Glomerular visceral epithelial cell (primary cell): Measurements from ENCODE around the gene MACROD2.

ENCODE experiments used
- DNase-seq: peaks from one replicate; pipeline ENCODE4 v3.0.0-alpha.2; 2016; ENCODE audit errors: extremely low spot score

The MACROD2 gene

DNA sequence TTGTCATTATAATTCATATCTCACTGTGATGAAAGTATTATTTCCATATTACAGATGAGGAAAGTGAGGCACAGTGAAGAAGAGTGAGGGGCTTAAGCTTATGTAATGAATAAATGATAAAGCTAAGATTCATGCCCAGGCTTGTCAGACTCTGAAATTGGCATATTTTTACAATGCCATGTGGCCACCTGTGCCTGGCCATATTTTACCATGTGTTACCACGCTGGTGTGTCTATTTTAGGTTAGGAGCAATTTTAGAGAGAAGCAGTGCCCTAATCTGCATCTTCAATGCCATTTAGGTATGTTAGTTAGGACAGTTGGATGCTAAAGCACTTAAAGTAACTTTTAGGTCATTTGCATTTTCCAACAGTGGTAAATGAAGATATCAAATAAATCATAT is 530.1 kb downstream of the MACROD2 start:
- no peak for DNase-seq

DNA sequence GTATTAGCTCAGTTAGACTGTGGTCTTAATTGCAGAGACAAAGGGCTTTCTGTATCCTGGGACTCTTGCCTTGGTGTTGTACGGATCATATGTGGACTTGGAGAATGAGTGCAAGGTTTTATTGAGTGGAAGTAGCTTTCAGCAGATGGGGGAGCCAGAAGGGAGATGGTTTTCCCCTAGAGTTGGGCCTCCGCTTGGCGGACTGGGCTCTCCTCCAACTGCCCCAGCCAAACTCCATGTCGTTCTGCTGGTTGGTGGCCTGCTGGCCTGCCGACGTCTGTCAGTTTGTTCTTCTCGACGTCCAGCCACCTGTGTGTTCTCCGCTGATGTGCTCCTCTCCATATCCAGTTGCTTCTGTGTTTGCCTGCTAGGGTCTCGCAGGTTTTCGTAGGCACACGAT is 531.6 kb downstream of the MACROD2 start:
- DNase-seq = no peak

DNA sequence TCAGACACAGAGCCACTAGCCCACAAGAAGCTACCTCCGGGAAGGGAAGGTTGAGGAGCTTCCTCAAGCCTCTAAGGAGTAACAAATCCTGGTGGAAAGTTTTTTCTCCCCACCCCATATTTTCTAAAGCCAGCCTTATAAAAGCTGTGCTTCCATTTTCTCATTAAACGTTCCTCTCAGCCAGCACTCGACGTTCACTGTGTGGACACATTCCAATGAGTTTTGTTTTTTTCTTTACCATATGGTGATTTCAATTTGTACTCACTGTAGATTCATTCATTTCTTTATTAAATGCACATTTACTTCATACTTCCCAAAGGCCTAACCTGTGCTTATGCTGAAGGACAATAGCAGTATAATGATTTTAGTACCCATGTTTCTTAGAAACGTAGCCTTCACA is 536.5 kb downstream of the MACROD2 start:
- DNase-seq = no peak

DNA sequence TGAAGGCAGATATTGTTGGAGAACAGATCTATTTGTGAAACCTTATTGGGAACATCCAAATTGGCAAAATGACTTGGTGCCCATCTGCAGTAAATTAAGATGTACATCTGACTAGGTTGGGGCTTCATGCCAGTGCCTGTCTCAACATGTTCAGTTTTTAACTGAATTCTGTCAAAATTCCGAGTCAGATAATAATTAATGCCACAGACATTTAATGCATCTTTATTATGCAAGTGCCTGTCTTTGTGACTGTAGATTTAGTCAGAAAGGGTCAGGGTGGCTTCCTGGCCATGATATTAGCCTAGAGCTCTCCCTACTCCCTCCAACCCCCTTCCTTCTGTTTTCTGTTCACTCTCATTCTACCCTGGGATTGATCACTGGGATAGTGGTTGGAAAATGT is 541.4 kb downstream of the MACROD2 start:
- no peak for DNase-seq

DNA sequence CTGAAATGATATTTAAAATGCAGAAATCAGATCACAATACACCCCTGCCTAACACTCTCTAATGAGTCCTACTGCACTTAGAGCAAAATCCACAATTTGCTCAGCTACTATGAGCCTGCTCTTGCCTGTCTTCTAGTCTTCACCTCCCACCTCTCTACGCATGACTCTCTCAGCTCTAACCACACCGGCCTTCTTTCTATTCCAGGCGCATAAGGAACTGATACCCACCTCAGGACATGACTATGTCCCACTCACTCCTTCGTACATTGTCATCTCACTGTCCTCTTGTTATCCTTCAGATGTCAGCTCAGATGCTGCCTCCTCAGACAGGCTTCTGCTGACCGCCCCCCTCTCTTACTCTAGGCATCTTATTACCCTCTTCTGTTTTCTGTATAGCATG is 543.1 kb downstream of the MACROD2 start:
- DNase-seq = no peak

DNA sequence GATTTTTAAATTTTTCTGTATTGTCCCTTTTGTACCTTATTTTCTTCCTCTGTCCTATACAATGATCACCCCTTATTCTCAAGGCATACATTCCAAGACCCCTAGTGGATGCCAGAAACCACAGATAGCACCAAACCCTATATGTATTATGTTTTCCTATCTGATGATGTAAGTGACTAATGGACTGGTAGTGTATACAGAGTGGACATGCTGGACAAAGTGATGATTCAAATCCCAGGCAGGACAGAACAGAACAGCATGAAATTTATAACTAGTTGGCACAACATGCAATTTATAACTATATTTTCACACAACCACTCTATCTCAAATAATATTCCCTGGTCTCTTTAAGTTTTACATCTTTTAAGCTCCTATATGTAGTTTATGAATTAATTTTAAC is 547.7 kb downstream of the MACROD2 start:
- no peak for DNase-seq

DNA sequence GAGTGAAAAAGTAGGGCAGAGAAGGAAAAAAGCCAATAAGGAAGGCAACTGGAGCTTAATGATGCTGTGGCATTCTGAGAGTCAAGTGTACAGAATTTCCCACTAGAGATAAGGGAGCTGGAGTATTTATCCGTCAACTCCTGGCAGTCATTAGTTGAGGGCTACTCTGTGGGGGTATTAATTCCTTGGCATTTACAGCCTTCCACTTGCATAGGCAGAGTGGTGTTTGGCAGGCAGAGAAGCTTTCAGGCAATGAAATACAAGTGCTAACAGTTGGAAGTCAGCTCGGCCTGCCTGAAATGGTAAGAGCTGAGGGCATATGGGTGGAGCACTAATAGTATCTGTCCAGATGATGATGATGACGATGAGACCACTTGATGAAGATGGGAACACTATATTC is 549.4 kb downstream of the MACROD2 start:
- DNase-seq = no peak

DNA sequence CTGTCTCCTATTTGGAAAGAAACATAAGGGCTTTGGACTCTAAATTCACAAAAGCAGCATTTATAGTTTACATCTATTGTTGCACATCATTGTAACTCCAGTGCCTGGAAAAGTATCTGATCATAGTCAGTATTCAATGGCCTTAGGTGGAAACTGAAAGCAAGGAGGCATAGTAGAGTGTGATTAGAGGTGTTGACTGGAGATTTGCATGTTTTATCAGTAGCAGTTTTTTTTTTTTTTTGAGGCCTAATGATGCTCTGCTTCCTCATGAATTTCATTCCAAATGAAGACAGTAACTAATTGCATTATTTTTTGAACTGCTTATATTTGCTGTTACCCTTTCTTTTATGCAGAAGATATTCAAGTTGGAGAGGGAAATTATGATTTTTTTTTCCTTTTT is 555.3 kb downstream of the MACROD2 start:
- DNase-seq = no peak

DNA sequence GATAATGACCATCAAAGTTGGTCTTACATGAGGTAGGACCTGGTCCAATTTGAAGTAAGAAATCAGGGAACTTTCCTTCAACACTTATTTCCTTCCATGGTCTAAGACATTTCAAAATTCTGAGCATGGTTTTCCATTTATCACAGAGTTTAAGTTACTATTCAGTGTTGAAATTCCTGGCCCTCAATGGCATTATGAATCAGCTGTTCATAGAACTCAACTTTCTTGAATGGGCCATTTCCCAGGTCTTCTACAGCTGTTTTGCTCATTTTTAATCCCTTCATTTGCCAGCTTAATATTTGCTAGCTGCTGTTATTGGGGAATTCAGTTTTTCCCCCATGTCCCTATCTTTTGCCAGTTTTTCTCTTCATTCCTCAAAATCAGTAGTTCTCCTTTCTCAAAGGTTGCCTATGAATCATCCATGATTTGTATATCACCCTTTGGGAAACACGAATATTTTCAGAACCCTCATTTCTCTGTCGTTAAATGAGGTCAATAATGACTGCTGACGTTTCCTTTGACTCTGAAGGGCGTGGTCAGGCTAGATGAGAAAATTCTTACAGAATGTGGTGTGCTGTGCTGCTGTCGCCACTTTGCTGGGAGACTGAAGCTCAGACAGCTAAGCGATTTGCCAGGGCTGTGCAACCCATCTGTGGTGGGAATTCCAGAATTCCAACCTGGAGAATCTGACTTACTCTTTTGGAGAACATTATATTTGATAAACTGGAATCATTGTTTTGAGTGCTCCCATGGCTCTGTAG is 558.6 kb downstream of the MACROD2 start:
- no peak for DNase-seq

DNA sequence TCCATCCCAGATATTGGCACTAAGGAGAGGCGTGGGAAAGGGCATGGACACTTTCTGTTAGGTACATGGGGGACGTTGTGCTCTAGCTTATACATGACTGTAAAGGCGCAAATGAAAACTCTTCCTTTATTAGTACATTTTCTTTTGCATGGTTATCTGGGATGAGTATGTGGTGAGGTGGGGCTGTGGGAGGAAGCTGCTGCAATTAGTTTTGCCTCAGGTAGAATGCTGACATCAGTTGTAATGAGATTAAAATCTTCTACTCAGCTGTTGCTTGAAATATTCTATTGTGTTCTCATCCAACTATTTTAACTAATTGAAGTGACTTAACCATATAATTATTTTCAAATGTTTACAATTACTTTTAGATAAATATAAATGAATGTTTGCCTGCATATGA is 560.4 kb downstream of the MACROD2 start:
- DNase-seq = no peak

DNA sequence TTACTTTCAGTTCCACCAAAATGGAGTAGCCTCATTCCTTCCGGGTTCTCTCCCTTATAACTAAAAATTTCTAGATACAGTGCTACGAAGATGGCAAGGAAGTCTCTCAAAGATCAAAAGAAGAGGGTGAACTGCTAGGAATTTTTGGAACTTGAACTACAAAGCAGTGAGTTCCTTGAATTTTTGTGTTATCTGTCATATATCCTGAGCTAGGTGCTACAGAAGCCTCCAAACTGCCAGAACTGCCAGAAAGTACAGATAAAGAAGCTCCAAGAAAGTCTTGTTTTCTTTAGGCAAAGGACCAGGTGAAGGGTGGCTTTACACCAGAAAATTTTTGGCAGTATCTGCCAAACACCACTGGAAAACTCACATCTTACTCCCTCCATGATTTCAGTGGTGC is 560.9 kb downstream of the MACROD2 start:
- no peak for DNase-seq

DNA sequence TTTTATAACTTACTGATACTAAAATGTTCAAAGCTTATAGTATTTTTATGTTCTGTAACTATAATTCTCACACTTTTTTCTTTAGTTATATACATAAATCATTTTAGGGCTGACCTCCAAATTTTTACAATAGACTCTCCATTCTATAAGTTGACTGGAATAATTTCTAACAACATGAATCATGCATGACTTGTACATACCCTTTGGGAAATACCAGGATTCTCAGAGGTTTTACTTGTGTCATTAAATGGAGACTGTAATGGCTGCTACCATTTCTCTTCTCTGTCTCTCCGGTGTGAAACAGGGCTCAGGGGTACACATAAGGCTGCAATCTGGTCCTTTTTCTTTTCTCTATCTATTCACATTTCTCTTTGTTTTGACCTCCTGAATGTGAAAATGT is 564.3 kb downstream of the MACROD2 start:
- DNase-seq = no peak

DNA sequence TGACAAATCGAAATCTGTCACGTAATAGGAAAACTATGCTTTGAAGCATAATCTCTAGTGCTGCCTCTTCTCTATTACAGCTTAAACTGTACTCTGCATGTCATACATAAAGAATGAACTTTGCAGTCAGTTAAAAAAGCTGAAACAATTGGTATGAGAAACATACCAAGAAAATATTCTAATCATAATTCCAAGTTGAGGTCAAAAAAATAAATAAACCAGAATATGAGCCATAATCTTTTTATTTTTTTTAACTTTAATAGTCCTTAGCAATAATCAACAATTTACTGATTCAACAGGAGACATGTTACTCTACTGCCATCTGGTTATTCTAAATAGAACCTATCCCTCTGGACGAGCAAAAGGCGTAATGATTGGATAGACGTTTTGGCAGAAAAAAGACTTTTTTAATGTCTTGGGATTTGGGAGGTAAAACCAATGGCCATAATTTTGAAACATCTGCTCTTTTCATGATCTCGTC is 566.5 kb downstream of the MACROD2 start:
- no peak for DNase-seq

DNA sequence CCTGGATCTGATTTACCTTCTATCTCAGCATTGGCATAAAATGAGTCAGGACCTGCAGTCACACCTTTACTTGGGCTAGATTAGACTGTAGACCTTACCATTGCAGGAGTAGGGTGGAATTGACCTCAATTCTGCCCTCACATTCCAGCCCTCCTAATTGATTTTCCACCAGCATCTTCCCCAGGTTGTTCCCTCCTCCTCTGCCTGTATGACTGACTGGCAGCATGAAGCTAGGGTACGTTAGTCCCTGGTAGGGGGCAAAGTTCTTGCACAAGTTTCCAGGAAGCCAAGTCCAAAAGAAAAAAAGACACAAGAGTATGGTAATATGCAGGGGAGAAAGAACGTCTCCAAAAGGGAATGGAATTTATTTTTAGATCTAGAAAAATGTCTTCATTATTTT is 567.7 kb downstream of the MACROD2 start:
- no peak for DNase-seq

DNA sequence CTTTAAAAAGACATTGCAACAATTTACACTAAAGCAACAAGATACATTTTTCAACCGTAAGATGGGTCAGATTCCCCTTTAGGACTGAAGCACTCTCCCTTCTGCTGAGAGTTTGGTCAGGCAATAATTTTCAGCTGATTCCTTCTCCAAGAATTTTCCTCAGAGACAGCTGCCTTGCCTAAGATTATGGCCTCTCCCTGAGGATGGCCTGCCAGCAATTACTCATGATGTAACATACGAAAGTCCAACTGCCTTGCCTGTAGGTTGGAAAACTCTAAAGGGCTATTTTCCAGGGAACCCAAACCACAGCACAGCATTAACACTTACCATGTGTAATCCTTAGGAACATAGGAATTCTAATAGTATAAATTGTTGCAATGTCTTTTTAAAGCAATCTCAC is 571.2 kb downstream of the MACROD2 start:
- no peak for DNase-seq

DNA sequence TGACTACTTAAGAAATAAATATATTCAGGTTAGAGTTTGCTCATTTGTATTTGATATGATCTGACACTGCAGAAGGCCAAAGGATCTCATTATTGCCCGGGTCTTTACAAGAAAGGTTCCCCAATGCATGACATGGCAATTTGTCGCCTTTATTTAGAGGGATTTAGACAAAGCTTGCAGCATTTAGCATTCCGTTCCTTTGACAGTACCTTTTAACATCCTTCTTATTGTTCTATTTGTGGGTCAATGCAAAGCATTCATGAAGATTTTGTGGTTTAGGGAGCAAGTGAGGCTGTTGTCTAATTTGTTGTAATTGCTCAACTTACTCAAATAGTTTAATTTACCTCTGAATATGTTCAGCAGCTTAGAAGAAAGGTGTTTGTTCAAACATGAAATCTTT is 572.9 kb downstream of the MACROD2 start:
- DNase-seq = no peak

DNA sequence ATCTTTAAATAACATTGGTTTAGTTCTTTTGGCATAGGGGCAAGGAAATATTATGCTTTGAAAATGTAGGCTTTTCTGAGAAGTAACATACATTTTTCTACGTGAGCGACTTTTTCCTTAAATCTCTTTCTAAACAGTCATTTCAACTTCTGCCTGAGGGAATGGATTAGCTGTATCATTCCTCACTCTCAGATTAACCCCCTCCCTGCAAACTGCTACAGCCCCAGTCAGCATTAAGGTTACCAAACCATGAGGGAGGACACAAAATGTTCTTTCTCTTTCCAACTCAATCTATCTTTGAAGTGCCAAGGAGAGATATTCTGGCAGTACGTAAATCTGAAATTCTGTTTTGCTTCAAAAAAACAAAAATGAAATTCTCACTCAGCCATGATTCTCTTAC is 573.4 kb downstream of the MACROD2 start:
- DNase-seq = no peak

DNA sequence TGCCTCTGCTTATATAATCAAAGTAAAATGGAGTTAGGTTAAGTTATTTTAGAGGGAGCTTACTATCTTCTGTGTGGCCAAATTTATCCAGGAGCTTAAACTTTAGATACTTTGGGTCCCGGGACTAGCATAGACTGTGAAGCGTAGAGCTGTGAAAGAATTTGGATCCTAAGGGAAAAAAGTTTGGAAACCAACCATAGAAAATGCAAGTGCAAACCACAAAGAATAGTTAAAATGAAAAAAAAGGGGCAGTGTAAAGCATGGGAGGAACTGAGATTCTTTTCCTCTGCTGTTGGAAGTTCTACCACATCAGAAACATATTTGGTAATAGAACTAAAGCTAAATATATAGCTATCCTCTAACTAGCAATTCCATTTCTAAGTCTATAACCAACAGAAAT is 574.3 kb downstream of the MACROD2 start:
- DNase-seq = no peak

DNA sequence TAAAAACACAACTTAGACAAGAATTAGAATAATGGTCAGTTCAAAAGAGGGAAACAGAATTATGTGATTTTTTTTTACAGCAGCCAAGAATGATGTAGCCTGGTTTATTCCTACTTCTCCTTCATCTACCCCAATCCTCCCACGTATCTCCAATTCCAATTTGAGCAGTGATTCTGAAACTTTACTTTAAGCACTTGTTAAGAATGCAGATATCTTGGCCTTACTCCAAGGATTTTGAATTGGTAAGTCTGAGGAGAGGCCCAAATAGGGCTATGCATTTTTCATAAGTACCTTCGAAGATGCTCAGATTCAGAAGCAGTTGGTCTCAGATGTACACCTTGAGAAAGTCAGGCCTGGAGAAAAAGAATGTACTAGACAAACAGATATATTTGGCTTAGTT is 575.5 kb downstream of the MACROD2 start:
- no peak for DNase-seq

DNA sequence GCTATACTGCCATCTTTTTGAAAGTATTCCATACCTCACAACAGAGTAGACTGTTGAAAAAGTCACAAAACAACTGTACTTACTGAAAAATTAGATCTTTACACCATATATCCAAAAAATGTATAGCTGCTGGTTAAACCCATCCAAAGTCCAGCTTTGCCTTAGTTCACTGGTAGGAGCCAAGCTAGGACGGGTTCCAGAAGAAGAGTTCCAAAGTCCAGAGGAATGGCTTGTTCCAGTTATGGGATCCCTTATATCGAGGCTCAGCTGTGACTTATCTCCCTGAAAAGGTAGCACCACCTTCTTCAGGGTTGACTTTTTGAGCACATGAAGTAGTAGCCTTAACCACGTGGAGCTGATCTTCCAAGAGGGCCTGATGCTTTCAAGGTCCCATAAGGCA is 578.4 kb downstream of the MACROD2 start:
- no peak for DNase-seq

DNA sequence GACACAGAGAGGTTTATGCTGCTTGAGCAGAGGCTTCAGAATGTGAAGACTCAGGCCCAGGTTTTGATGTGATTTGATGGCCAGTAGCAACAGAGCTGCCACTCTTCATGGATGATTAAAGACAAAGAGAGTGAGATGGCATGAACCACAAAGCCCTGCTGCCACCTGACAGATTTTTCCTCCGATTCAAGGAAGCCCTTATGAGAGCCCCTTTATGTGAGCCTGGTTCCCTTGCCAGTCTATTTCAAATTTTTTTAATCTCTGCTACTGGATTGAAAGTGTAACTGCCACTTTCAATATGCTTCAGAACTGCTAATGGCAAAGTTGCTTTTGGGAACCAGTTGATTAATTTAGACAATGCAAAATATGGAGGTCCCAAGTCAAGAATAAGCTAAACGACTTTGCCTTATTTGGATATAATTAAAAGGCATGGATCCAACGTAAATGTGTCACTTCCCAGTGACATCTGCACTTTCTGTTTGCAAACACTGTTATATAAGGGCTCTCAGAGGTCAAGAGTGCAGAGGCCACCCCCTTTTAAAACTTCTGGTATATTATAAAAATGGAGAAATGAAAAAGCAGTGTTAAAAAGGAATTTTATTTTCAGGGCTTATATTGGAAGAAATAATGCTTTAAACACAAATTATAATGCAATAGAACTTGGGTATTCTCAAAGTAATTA is 581.0 kb downstream of the MACROD2 start:
- no peak for DNase-seq

DNA sequence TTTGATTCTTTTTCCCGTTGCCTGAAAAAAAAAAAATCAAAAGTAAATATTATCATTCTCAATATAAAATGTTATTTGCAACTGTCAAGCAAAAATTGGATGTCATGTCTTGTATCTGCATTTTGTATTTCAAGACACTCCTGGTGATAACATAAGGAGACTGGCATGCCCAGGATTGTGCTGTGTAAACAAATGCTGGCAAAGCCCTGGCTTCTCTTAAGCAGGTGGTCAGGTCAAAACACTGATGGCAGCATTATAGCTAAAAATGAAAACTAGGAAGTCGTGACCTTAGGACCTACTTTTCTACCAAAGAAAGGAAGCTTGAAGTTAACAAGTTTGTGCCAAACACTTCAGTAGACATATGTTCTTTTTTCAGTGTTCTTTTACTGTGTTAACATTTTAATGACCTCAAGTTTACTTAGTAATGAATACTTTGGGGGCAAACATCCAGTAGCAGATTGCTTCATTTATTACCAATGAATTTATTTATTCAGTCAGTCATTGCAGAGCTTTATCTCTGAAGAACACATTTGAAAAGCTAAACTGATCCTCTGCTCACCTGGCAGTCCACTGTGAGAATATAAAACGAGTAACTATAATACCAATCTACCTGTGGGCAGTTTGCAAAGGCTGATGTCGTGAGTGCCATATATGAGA is 585.2 kb downstream of the MACROD2 start:
- no peak for DNase-seq

DNA sequence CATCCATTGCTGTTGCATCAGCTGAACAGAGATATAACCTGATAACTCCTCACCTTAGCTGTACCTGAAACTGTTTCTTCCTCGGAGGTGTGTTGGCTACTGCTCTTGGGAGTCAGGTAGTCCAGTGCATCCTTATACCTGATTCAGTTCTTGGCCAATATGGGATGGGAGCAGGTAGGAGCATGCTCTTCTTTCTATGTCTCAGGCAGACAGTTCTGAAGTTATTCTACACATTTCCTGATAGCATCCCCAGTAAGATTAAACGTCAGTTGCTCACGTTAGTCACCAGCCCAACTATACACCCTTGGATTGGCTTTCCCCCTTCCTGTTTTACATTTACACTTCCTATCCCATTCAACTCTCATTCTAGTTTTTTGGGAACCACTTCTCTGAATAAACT is 586.4 kb downstream of the MACROD2 start:
- no peak for DNase-seq
